Measurements from ENCODE around the gene IRF3. TPM values are rescaled to one million over a fixed set of nuclear protein-coding genes. Genes with fewer than 3 reads are reported as not detected.

The IRF3 gene
- total and polyA plus RNA-seq, 2 donors (not counting 1 experiment from before 2014, with no cell fraction given): 22.0 to 55.2 TPM

GRCh38 chr19:49614096-49614833 lies 51.4 kb downstream of the IRF3 start:
- Histone ChIP-seq H3K9me3 (ENCODE audit: control insufficient read depth, insufficient read depth, low read depth, low read length) (no peaks in the 10 kb centered on the region), H3K27ac (ENCODE audit: insufficient read depth, low read length) (peak overlapping the region; percentile 33), H2AFZ (ENCODE audit: low read length) (no peak overlapping the region), H3K4me2 (ENCODE audit: extremely low read depth, insufficient read depth, low read length) (peak overlapping the region; percentile 23), H3K9ac (ENCODE audit: insufficient read depth, low read length) (peak overlapping the region; percentile 37), H3K4me3 (replicated peaks in 1 of 4; ENCODE audit: control extremely low read depth in 1 of 4, insufficient read depth in 1 of 4, low read depth in 3 of 4, low read length in 4 of 4) (no peak overlapping the region), H4K20me1 (ENCODE audit: control insufficient read depth, extremely low read depth, insufficient read depth, low read length) (no peaks in the 10 kb centered on the region), H3K4me1 (ENCODE audit: control insufficient read depth, extremely low read depth, insufficient read depth, low read length) (peaks cover 15% of the 10 kb centered on the region), H3K79me2 (ENCODE audit: control insufficient read depth, insufficient read depth, low read length) (peaks cover 18% of the 10 kb centered on the region), H3K36me3 (ENCODE audit: control insufficient read depth, insufficient read depth, low read length) (peaks cover 20% of the 10 kb centered on the region), H3K27me3 (ENCODE audit: control insufficient read depth, insufficient read depth, low read length) (no peaks in the 10 kb centered on the region)
- TF ChIP-seq CTCF (conservative IDR thresholded peaks at IDR 0.05 in 1 of 2, IDR thresholded peaks at IDR 0.05 in 1 of 2; ENCODE audit: low read depth in 1 of 2, low read length in 2 of 2): peak in 1 of 2 donors; percentile 27
- TF ChIP-seq EZH2 (IDR thresholded peaks at IDR 0.05; ENCODE audit: low read length, missing control alignments): no peak
- DNase-seq (ENCODE audit: low read depth in 2 of 2): peak; percentile 80 to 88

GRCh38 chr19:49613374-49613773 lies 52.3 kb downstream of the IRF3 start:
- H3K36me3 ChIP-seq (ENCODE audit: control insufficient read depth, insufficient read depth, low read length): peaks cover 19% of the 10 kb centered on the region
- TF ChIP-seq CTCF (conservative IDR thresholded peaks at IDR 0.05 in 1 of 2, IDR thresholded peaks at IDR 0.05 in 1 of 2; ENCODE audit: low read depth in 1 of 2, low read length in 2 of 2) (no peak), EZH2 (IDR thresholded peaks at IDR 0.05; ENCODE audit: low read length, missing control alignments) (no peak)
- H3K79me2 ChIP-seq (ENCODE audit: control insufficient read depth, insufficient read depth, low read length): peaks cover 18% of the 10 kb centered on the region
- no peaks in the 10 kb centered on the region for H3K27me3 ChIP-seq (ENCODE audit: control insufficient read depth, insufficient read depth, low read length)
- H3K4me3 ChIP-seq (replicated peaks in 1 of 4; ENCODE audit: control extremely low read depth in 1 of 4, insufficient read depth in 1 of 4, low read depth in 3 of 4, low read length in 4 of 4): no peak overlapping the region
- H3K27ac ChIP-seq (ENCODE audit: insufficient read depth, low read length): peak overlapping the region; percentile 33
- no peaks in the 10 kb centered on the region for H4K20me1 ChIP-seq (ENCODE audit: control insufficient read depth, extremely low read depth, insufficient read depth, low read length)
- H3K9me3 ChIP-seq (ENCODE audit: control insufficient read depth, insufficient read depth, low read depth, low read length): no peaks in the 10 kb centered on the region
- H2AFZ ChIP-seq (ENCODE audit: low read length): no peak overlapping the region
- DNase-seq (ENCODE audit: low read depth in 2 of 2): peak in 1 of 2 donors; percentile 55
- H3K4me2 ChIP-seq (ENCODE audit: extremely low read depth, insufficient read depth, low read length): no peak overlapping the region
- peaks cover 15% of the 10 kb centered on the region for H3K4me1 ChIP-seq (ENCODE audit: control insufficient read depth, extremely low read depth, insufficient read depth, low read length)
- no peak overlapping the region for H3K9ac ChIP-seq (ENCODE audit: insufficient read depth, low read length)

Other genes starting within 250 kb of the IRF3 start
- gene PTH2, start 242.4 kb downstream of the IRF3 start, total RNA-seq: not detected in 2 replicates
- gene PTH2, start 242.4 kb downstream of the IRF3 start, polyA plus RNA-seq: not detected in 2 replicates
- not detected in 2 replicates for gene GFY, start 240.5 kb downstream of the IRF3 start, total RNA-seq
- not detected in 2 replicates for gene GFY, start 240.5 kb downstream of the IRF3 start, polyA plus RNA-seq
- 0.33 TPM in 1 of 2 replicates, not detected in the other for gene SLC17A7, start 224.3 kb downstream of the IRF3 start, total RNA-seq
- 0.06 and 0.08 TPM in 2 replicates for gene SLC17A7, start 224.3 kb downstream of the IRF3 start, polyA plus RNA-seq
- gene PIH1D1, start 214.0 kb downstream of the IRF3 start, total RNA-seq: 94.5 and 110 TPM in 2 replicates
- gene PIH1D1, start 214.0 kb downstream of the IRF3 start, polyA plus RNA-seq: 42.5 and 53.8 TPM in 2 replicates
- 13.9 and 24.9 TPM in 2 replicates for gene ALDH16A1, start 212.6 kb downstream of the IRF3 start, total RNA-seq
- gene ALDH16A1, start 212.6 kb downstream of the IRF3 start, polyA plus RNA-seq: 2.4 and 4.3 TPM in 2 replicates
- gene FLT3LG, start 191.6 kb downstream of the IRF3 start, total RNA-seq: 3.3 and 4.5 TPM in 2 replicates
- 4.3 and 4.4 TPM in 2 replicates for gene FLT3LG, start 191.6 kb downstream of the IRF3 start, polyA plus RNA-seq
- 3,385 and 5,250 TPM in 2 replicates for gene RPL13A, start 178.2 kb downstream of the IRF3 start, total RNA-seq
- gene RPL13A, start 178.2 kb downstream of the IRF3 start, polyA plus RNA-seq: 1,345 and 1,418 TPM in 2 replicates
- 2,501 and 4,026 TPM in 2 replicates for gene RPS11, start 169.4 kb downstream of the IRF3 start, total RNA-seq
- gene RPS11, start 169.4 kb downstream of the IRF3 start, polyA plus RNA-seq: 3,448 and 3,634 TPM in 2 replicates
- gene FCGRT, start 153.2 kb downstream of the IRF3 start, total RNA-seq: 59.0 and 90.1 TPM in 2 replicates
- gene FCGRT, start 153.2 kb downstream of the IRF3 start, polyA plus RNA-seq: 30.9 and 31.4 TPM in 2 replicates
- gene RCN3, start 137.9 kb downstream of the IRF3 start, total RNA-seq: 87.8 and 162 TPM in 2 replicates
- gene RCN3, start 137.9 kb downstream of the IRF3 start, polyA plus RNA-seq: 18.8 and 19.8 TPM in 2 replicates
- 67.9 and 72.9 TPM in 2 replicates for gene NOSIP, start 85.3 kb downstream of the IRF3 start, total RNA-seq
- gene NOSIP, start 85.3 kb downstream of the IRF3 start, polyA plus RNA-seq: 41.2 and 53.5 TPM in 2 replicates
- 0.17 and 0.51 TPM in 2 replicates for gene PRRG2, start 84.5 kb downstream of the IRF3 start, total RNA-seq
- 0.11 TPM in 1 of 2 replicates, not detected in the other for gene PRRG2, start 84.5 kb downstream of the IRF3 start, polyA plus RNA-seq
- 1.0 and 2.1 TPM in 2 replicates for gene PRR12, start 74.7 kb downstream of the IRF3 start, total RNA-seq
- gene PRR12, start 74.7 kb downstream of the IRF3 start, polyA plus RNA-seq: 0.40 and 0.69 TPM in 2 replicates
- gene RRAS, start 25.7 kb downstream of the IRF3 start, total RNA-seq: 34.2 and 60.1 TPM in 2 replicates
- gene RRAS, start 25.7 kb downstream of the IRF3 start, polyA plus RNA-seq: 92.6 and 129 TPM in 2 replicates
- 7.4 and 11.9 TPM in 2 replicates for gene SCAF1, start 23.6 kb downstream of the IRF3 start, total RNA-seq
- 8.7 and 15.5 TPM in 2 replicates for gene SCAF1, start 23.6 kb downstream of the IRF3 start, polyA plus RNA-seq
- 2.6 and 4.8 TPM in 2 replicates for gene BCL2L12, start 76 bp upstream of the IRF3 start, total RNA-seq
- gene BCL2L12, start 76 bp upstream of the IRF3 start, polyA plus RNA-seq: 5.0 and 9.8 TPM in 2 replicates
- gene PRMT1, start 11.4 kb upstream of the IRF3 start, total RNA-seq: 261 and 298 TPM in 2 replicates
- 184 and 288 TPM in 2 replicates for gene PRMT1, start 11.4 kb upstream of the IRF3 start, polyA plus RNA-seq
- gene ADM5, start 23.7 kb upstream of the IRF3 start, total RNA-seq: 0.26 and 0.33 TPM in 2 replicates
- gene ADM5, start 23.7 kb upstream of the IRF3 start, polyA plus RNA-seq: 0.06 and 0.15 TPM in 2 replicates
- gene CPT1C, start 25.3 kb upstream of the IRF3 start, total RNA-seq: 18.0 and 31.2 TPM in 2 replicates
- gene CPT1C, start 25.3 kb upstream of the IRF3 start, polyA plus RNA-seq: 20.0 and 24.0 TPM in 2 replicates
- gene TSKS, start 97.4 kb upstream of the IRF3 start, total RNA-seq: 0.26 TPM in 1 of 2 replicates, not detected in the other
- 0.07 TPM in 1 of 2 replicates, not detected in the other for gene TSKS, start 97.4 kb upstream of the IRF3 start, polyA plus RNA-seq
- gene AP2A1, start 101.1 kb upstream of the IRF3 start, total RNA-seq: 53.4 and 95.0 TPM in 2 replicates
- gene AP2A1, start 101.1 kb upstream of the IRF3 start, polyA plus RNA-seq: 64.2 and 75.9 TPM in 2 replicates
- gene FUZ, start 147.4 kb upstream of the IRF3 start, total RNA-seq: 32.9 and 34.3 TPM in 2 replicates
- gene FUZ, start 147.4 kb upstream of the IRF3 start, polyA plus RNA-seq: 8.4 and 11.4 TPM in 2 replicates
- gene MED25, start 152.4 kb upstream of the IRF3 start, total RNA-seq: 10.0 and 11.2 TPM in 2 replicates
- 20.2 and 28.6 TPM in 2 replicates for gene MED25, start 152.4 kb upstream of the IRF3 start, polyA plus RNA-seq
- 35.2 and 56.0 TPM in 2 replicates for gene PTOV1, start 185.3 kb upstream of the IRF3 start, total RNA-seq
- 41.1 and 48.0 TPM in 2 replicates for gene PTOV1, start 185.3 kb upstream of the IRF3 start, polyA plus RNA-seq
- 21.1 and 32.9 TPM in 2 replicates for gene PNKP, start 201.7 kb upstream of the IRF3 start, total RNA-seq
- gene PNKP, start 201.7 kb upstream of the IRF3 start, polyA plus RNA-seq: 11.0 and 17.0 TPM in 2 replicates
- 9.2 and 12.2 TPM in 2 replicates for gene AKT1S1, start 211.5 kb upstream of the IRF3 start, total RNA-seq
- 37.4 and 51.3 TPM in 2 replicates for gene AKT1S1, start 211.5 kb upstream of the IRF3 start, polyA plus RNA-seq
- gene TBC1D17, start 211.8 kb upstream of the IRF3 start, total RNA-seq: 10.0 and 19.5 TPM in 2 replicates
- 32.5 and 34.2 TPM in 2 replicates for gene TBC1D17, start 211.8 kb upstream of the IRF3 start, polyA plus RNA-seq
- 1.2 and 1.5 TPM in 2 replicates for gene IL4I1, start 231.0 kb upstream of the IRF3 start, total RNA-seq
- 0.09 and 0.21 TPM in 2 replicates for gene IL4I1, start 231.0 kb upstream of the IRF3 start, polyA plus RNA-seq